GM12875 (cell line): Measurements from ENCODE around the gene FAM222A.

Source experiments
- H3K4me3 ChIP-seq: one replicate; pipeline ENCODE4 v1.5.1; 2011; ENCODE audit warnings: low read depth, low read length, control low read depth
- CTCF ChIP-seq: IDR thresholded peaks from 2 replicates; pipeline ENCODE4 v1.5.1; 2011; ENCODE audit warnings: low read depth, mild to moderate bottlenecking, control low read depth, inconsistent platforms, low read length, moderate library complexity, borderline replicate concordance; ENCODE audit not compliant: insufficient read depth

Gene FAM222A

GRCh38 chr12:109758426-109759420, 45.1 kb downstream of the FAM222A start:
- H3K4me3 ChIP-seq, result no peak overlapping the region
- TF ChIP-seq CTCF, result no peak

DNA sequence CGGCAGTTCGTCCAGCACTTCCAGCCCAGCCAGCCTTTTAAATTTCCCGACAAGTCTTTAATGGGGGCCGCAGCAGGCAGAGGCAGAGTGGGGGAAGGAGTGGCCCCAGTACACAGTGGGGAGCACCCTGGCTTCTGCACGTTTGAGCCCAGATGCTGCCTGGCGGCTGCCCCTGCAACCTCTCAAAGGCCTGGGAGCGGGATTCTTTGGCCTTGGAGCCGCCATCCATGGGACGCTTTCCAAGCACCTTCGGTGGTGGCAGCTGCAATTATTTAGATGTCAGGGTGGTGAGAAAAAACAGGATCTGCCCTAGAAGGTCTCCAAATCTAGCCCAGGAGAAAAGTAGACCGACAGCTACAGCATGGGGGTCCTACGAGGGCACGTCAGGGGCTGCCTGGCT, 46.0 kb downstream of the FAM222A start:
- H3K4me3 ChIP-seq, result no peak overlapping the region
- no peak for TF ChIP-seq CTCF

GRCh38 chr12:109760031-109760929, 46.7 kb downstream of the FAM222A start:
- TF ChIP-seq CTCF, result no peak

GRCh38 chr12:109760930-109761921, 47.6 kb downstream of the FAM222A start:
- H3K4me3 ChIP-seq, result no peak overlapping the region
- TF ChIP-seq CTCF, result no peak

More at GRCh38 chr12:109760031-109760929, 46.7 kb downstream of the FAM222A start:
- no peak overlapping the region for H3K4me3 ChIP-seq

DNA sequence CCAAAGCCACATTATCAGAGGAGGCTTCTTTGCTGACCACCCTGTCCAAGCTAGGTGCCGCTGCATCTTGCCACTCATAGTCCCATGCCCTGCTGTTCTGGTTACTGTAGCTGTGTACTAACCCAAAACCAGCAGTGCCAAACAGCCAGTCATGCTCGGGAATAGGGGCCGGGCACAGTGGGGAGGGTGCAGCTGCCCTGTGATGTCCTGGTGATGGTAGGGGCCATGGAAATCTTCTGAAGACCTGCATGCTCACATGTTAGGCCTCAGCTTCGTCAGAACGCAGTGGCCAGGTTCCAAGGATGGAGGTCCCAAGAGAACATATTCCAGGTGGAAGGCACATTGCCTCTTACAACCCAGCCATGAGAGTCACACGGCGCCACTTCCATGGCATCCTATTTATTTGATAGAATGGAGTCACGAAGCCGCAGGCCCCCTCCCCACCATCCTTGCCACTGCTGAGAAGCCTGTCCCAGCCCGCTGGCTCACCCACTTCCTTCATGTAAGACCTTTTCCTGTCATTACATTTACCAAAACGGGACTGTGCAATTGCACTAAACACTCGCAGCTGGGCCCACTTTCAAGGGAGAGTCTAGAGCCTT, 48.5 kb downstream of the FAM222A start:
- no peak overlapping the region for H3K4me3 ChIP-seq
- TF ChIP-seq CTCF, result no peak

- H3K4me3 ChIP-seq, result no peak overlapping the region
- TF ChIP-seq CTCF, result no peak
Measured at GRCh38 chr12:109762673-109763191, 49.1 kb downstream of the FAM222A start.
